ENCODE data around the gene KRTCAP2.

Gene KRTCAP2

GRCh38 chr1:155183775-155184221, 10.7 kb upstream of the KRTCAP2 start:
- Histone ChIP-seq H3K4me3 (ENCODE audit: low read length in 2 of 2) (no peak overlapping the region), H3K9me3 (ENCODE audit: control insufficient read depth in 2 of 2, low read length in 2 of 2) (no peaks in the 10 kb centered on the region), H3K27ac (ENCODE audit: low read depth in 2 of 2, low read length in 2 of 2) (no peak overlapping the region)

DNA sequence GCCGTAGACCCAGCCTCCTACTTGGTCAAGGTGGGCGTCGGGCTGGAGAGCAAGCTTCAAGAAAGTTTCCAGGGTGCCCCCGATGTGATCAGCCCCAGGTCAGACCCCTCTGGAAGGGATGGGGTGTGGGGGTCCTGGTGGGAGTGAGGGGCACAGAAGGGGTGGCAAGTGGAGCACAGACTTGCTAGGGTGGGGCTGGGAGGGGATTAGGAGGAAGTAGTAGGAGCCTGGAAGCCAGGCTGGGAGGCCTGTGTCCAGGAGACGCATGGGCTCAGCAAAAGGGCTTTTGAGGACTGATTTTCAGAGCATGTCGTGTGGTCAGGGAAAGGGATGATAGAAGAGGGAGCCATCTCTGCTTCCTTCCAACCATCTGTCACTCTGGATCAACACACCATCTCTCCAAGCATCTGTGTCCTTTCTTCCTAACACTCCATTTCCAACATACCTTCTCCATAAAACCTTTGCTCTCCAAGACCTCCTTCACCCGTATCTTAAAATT, 9.0 kb upstream of the KRTCAP2 start:
- H3K27ac ChIP-seq (ENCODE audit: low read depth in 2 of 2, low read length in 2 of 2): no peak overlapping the region
- H3K36me3 ChIP-seq (ENCODE audit: control insufficient read depth in 2 of 2, insufficient read depth in 2 of 2, low read length in 2 of 2): peaks cover 0 to 2% of the 10 kb centered on the region in 2 donors
- peaks cover 27 to 35% of the 10 kb centered on the region in 2 donors for H3K4me1 ChIP-seq (ENCODE audit: control insufficient read depth in 2 of 2, insufficient read depth in 2 of 2, low read length in 2 of 2)
- H3K27me3 ChIP-seq (ENCODE audit: control insufficient read depth in 2 of 2, insufficient read depth in 2 of 2, low read length in 2 of 2): no peaks in the 10 kb centered on the region
- H3K4me3 ChIP-seq (ENCODE audit: low read length in 2 of 2): no peak overlapping the region
- H3K9me3 ChIP-seq (ENCODE audit: control insufficient read depth in 2 of 2, low read length in 2 of 2): no peaks in the 10 kb centered on the region
- no peak overlapping the region for H3K9ac ChIP-seq (ENCODE audit: low read depth in 1 of 2, low read length in 2 of 2)

More at GRCh38 chr1:155183775-155184221, 10.7 kb upstream of the KRTCAP2 start:
- Histone ChIP-seq H3K36me3 (ENCODE audit: control insufficient read depth in 2 of 2, insufficient read depth in 2 of 2, low read length in 2 of 2) (peaks cover 0 to 2% of the 10 kb centered on the region in 2 donors), H3K27me3 (ENCODE audit: control insufficient read depth in 2 of 2, insufficient read depth in 2 of 2, low read length in 2 of 2) (no peaks in the 10 kb centered on the region), H3K4me1 (ENCODE audit: control insufficient read depth in 2 of 2, insufficient read depth in 2 of 2, low read length in 2 of 2) (peaks cover 34 to 39% of the 10 kb centered on the region in 2 donors), H3K9ac (ENCODE audit: low read depth in 1 of 2, low read length in 2 of 2) (no peak overlapping the region)

GRCh38 chr1:155181371-155182051, 8.4 kb upstream of the KRTCAP2 start:
- H3K36me3 ChIP-seq (ENCODE audit: control insufficient read depth in 2 of 2, insufficient read depth in 2 of 2, low read length in 2 of 2): peaks cover 0 to 2% of the 10 kb centered on the region in 2 donors
- H3K9me3 ChIP-seq (ENCODE audit: control insufficient read depth in 2 of 2, low read length in 2 of 2): no peaks in the 10 kb centered on the region
- no peak overlapping the region for H3K27ac ChIP-seq (ENCODE audit: low read depth in 2 of 2, low read length in 2 of 2)
- H3K9ac ChIP-seq (ENCODE audit: low read depth in 1 of 2, low read length in 2 of 2): no peak overlapping the region
- peaks cover 27 to 34% of the 10 kb centered on the region in 2 donors for H3K4me1 ChIP-seq (ENCODE audit: control insufficient read depth in 2 of 2, insufficient read depth in 2 of 2, low read length in 2 of 2)
- no peak overlapping the region for H3K4me3 ChIP-seq (ENCODE audit: low read length in 2 of 2)
- H3K27me3 ChIP-seq (ENCODE audit: control insufficient read depth in 2 of 2, insufficient read depth in 2 of 2, low read length in 2 of 2): no peaks in the 10 kb centered on the region

DNA sequence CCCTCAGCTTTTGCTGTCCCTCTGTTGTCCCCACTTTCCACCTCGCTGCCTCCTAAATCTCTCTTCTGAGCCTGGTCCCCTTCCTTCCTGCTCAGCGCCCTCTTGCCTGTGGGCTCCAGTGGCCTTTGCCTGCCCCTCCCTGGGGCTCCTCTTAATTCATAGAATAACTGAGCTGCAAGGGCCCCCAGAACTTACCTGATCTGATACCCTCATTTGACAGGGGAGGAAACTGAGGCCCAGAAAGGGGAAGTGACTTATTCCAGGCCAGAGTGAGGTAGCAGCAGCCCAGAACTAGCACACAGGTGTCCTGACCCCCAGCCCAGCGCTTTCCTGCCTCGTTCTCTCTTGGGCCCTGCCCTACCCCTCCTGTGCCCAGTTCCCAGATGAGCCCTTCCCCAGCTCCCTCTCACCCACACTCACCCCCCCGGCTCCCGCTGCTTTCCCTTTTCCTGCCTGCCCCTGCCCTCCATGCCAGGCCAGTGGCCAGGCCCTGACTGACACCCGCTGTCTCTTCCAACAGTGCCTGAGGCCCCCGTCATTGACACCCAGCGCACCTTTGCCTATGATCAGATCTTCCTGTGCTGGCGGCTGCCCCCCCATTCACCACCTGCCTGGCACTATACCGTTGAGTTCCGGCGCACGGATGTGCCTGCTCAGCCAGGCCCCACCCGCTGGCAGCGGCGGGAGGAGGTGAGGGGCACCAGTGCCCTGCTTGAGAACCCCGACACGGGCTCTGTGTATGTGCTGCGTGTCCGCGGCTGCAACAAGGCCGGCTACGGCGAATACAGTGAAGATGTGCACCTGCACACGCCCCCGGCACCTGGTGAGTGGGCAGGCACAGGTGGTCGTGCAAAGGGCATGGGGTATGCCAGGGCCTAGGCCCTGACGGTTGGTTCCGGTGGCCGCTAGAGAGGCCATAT, 6.3 kb upstream of the KRTCAP2 start:
- Histone ChIP-seq H3K27me3 (ENCODE audit: control insufficient read depth in 2 of 2, insufficient read depth in 2 of 2, low read length in 2 of 2) (no peaks in the 10 kb centered on the region), H3K9me3 (ENCODE audit: control insufficient read depth in 2 of 2, low read length in 2 of 2) (no peaks in the 10 kb centered on the region), H3K9ac (ENCODE audit: low read depth in 1 of 2, low read length in 2 of 2) (no peak overlapping the region), H3K4me3 (ENCODE audit: low read length in 2 of 2) (no peak overlapping the region), H3K27ac (ENCODE audit: low read depth in 2 of 2, low read length in 2 of 2) (no peak overlapping the region), H3K4me1 (ENCODE audit: control insufficient read depth in 2 of 2, insufficient read depth in 2 of 2, low read length in 2 of 2) (peaks cover 13 to 16% of the 10 kb centered on the region in 2 donors), H3K36me3 (ENCODE audit: control insufficient read depth in 2 of 2, insufficient read depth in 2 of 2, low read length in 2 of 2) (no peaks in the 10 kb centered on the region)

DNA sequence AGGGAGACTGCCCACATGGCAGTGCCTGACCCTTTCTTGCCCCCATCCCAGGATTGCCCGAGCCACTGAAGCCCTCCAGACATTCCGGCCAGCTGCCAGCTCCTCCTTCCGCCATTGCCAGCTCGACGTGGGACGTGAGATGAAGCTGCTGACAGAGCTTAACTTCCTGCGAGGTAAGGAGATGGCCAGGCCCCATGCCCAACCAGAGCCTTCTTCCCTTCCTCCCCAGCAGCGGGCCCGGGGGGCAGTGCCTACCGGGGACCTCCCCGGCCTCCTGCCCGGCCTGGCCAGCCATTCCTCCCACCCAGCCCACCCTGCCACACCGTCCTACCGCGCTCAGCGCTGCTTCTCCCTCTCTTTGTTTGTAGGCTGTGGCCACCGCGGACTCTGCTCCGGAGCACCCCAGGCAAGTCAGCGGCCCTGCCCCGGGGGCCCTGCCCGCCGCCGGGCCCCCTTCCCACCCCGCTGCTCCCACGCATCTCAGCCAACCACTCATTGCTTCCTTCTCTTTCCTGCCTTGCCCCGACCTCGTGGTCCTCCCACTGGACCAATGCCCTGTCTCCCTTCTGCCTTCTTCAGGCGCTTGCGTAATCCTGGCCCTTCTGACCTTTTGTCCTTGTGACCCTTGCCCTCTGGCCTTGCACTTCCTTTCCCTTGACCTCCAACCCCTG, 5.5 kb upstream of the KRTCAP2 start:
- H3K27me3 ChIP-seq (ENCODE audit: control insufficient read depth in 2 of 2, insufficient read depth in 2 of 2, low read length in 2 of 2): peaks cover 0 to 3% of the 10 kb centered on the region in 2 donors
- peaks cover 13 to 16% of the 10 kb centered on the region in 2 donors for H3K4me1 ChIP-seq (ENCODE audit: control insufficient read depth in 2 of 2, insufficient read depth in 2 of 2, low read length in 2 of 2)
- H3K4me3 ChIP-seq (ENCODE audit: low read length in 2 of 2): peak overlapping the region in 1 of 2 donors; percentile 7
- no peak overlapping the region for H3K27ac ChIP-seq (ENCODE audit: low read depth in 2 of 2, low read length in 2 of 2)
- H3K9me3 ChIP-seq (ENCODE audit: control insufficient read depth in 2 of 2, low read length in 2 of 2): no peaks in the 10 kb centered on the region
- H3K9ac ChIP-seq (ENCODE audit: low read depth in 1 of 2, low read length in 2 of 2): no peak overlapping the region
- H3K36me3 ChIP-seq (ENCODE audit: control insufficient read depth in 2 of 2, insufficient read depth in 2 of 2, low read length in 2 of 2): no peaks in the 10 kb centered on the region

- peaks cover 0 to 3% of the 10 kb centered on the region in 2 donors for H3K27me3 ChIP-seq (ENCODE audit: control insufficient read depth in 2 of 2, insufficient read depth in 2 of 2, low read length in 2 of 2)
- no peak overlapping the region for H3K9ac ChIP-seq (ENCODE audit: low read depth in 1 of 2, low read length in 2 of 2)
- H3K9me3 ChIP-seq (ENCODE audit: control insufficient read depth in 2 of 2, low read length in 2 of 2): no peaks in the 10 kb centered on the region
- H3K4me1 ChIP-seq (ENCODE audit: control insufficient read depth in 2 of 2, insufficient read depth in 2 of 2, low read length in 2 of 2): peaks cover 13 to 16% of the 10 kb centered on the region in 2 donors
- H3K36me3 ChIP-seq (ENCODE audit: control insufficient read depth in 2 of 2, insufficient read depth in 2 of 2, low read length in 2 of 2): no peaks in the 10 kb centered on the region
- no peak overlapping the region for H3K27ac ChIP-seq (ENCODE audit: low read depth in 2 of 2, low read length in 2 of 2)
- H3K4me3 ChIP-seq (ENCODE audit: low read length in 2 of 2): peak overlapping the region in 1 of 2 donors; percentile 7
These were observed 4.8 kb upstream of the KRTCAP2 start for GRCh38 chr1:155177918-155178281.

DNA sequence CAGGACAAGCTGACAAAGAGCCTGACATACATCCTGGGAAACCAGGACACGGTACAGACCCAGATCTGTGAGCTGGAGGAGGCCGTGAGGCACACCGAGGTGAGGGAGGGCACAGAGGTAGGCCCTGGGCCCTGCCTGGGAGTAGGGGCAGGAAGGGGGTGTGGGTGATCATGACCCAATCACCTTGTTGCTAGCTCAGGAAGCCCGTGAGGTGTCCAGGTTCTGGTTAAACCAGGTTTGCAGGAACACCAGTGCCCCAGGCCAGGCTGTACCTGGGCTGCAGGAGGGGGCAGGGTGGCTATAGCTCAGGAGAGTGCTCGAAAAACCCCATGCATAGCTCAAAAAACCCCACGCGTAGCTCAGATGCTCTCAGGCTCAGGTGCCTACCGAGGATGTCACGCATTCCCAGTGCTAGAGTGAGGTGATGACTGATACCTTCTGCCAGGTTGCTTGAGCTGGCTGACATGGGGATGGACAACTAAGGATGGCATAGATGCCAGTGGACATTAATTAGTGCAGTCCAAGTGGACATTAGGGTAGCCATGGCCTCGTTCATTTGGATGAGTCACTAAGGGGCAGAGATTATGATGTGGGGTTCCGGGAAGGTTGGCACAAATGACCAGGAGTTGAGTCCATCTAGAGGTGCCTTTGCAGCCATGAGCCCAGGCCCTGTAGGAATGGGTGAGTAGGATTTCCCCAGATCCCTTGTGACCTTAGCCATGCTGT, 4.3 kb upstream of the KRTCAP2 start:
- peaks cover 16 to 20% of the 10 kb centered on the region in 2 donors for H3K4me1 ChIP-seq (ENCODE audit: control insufficient read depth in 2 of 2, insufficient read depth in 2 of 2, low read length in 2 of 2)
- peaks cover 0 to 3% of the 10 kb centered on the region in 2 donors for H3K27me3 ChIP-seq (ENCODE audit: control insufficient read depth in 2 of 2, insufficient read depth in 2 of 2, low read length in 2 of 2)
- H3K9me3 ChIP-seq (ENCODE audit: control insufficient read depth in 2 of 2, low read length in 2 of 2): no peaks in the 10 kb centered on the region
- H3K9ac ChIP-seq (ENCODE audit: low read depth in 1 of 2, low read length in 2 of 2): peak overlapping the region in 1 of 2 donors; percentile 32
- H3K4me3 ChIP-seq (ENCODE audit: low read length in 2 of 2): no peak overlapping the region
- H3K27ac ChIP-seq (ENCODE audit: low read depth in 2 of 2, low read length in 2 of 2): no peak overlapping the region
- H3K36me3 ChIP-seq (ENCODE audit: control insufficient read depth in 2 of 2, insufficient read depth in 2 of 2, low read length in 2 of 2): no peaks in the 10 kb centered on the region

- peaks cover 0 to 3% of the 10 kb centered on the region in 2 donors for H3K27me3 ChIP-seq (ENCODE audit: control insufficient read depth in 2 of 2, insufficient read depth in 2 of 2, low read length in 2 of 2)
- H3K27ac ChIP-seq (ENCODE audit: low read depth in 2 of 2, low read length in 2 of 2): no peak overlapping the region
- no peak overlapping the region for H3K4me3 ChIP-seq (ENCODE audit: low read length in 2 of 2)
- H3K36me3 ChIP-seq (ENCODE audit: control insufficient read depth in 2 of 2, insufficient read depth in 2 of 2, low read length in 2 of 2): no peaks in the 10 kb centered on the region
- H3K9ac ChIP-seq (ENCODE audit: low read depth in 1 of 2, low read length in 2 of 2): no peak overlapping the region
- peaks cover 20 to 24% of the 10 kb centered on the region in 2 donors for H3K4me1 ChIP-seq (ENCODE audit: control insufficient read depth in 2 of 2, insufficient read depth in 2 of 2, low read length in 2 of 2)
- no peaks in the 10 kb centered on the region for H3K9me3 ChIP-seq (ENCODE audit: control insufficient read depth in 2 of 2, low read length in 2 of 2)
These were observed 3.5 kb upstream of the KRTCAP2 start for GRCh38 chr1:155176544-155177071.

DNA sequence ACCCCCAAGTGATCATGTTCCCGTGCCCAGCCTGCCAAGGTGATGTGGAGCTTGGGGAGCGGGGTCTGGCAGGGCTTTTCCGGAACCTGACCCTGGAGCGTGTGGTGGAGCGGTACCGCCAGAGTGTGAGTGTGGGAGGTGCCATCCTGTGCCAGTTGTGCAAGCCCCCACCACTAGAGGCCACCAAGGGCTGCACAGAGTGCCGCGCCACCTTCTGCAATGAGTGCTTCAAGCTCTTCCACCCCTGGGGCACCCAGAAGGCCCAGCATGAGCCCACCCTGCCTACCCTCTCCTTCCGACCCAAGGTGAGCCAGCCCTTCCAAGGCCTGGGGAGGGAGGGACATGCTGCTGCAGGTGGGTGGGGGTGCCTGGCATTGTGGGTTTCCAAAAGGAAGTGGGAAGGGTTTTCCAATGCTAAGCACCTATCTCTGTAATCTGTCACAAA, 2.8 kb upstream of the KRTCAP2 start:
- no peak overlapping the region for H3K27ac ChIP-seq (ENCODE audit: low read depth in 2 of 2, low read length in 2 of 2)
- no peaks in the 10 kb centered on the region for H3K9me3 ChIP-seq (ENCODE audit: control insufficient read depth in 2 of 2, low read length in 2 of 2)
- H3K9ac ChIP-seq (ENCODE audit: low read depth in 1 of 2, low read length in 2 of 2): no peak overlapping the region
- peaks cover 18 to 24% of the 10 kb centered on the region in 2 donors for H3K4me1 ChIP-seq (ENCODE audit: control insufficient read depth in 2 of 2, insufficient read depth in 2 of 2, low read length in 2 of 2)
- no peaks in the 10 kb centered on the region for H3K36me3 ChIP-seq (ENCODE audit: control insufficient read depth in 2 of 2, insufficient read depth in 2 of 2, low read length in 2 of 2)
- H3K27me3 ChIP-seq (ENCODE audit: control insufficient read depth in 2 of 2, insufficient read depth in 2 of 2, low read length in 2 of 2): peaks cover 0 to 3% of the 10 kb centered on the region in 2 donors
- H3K4me3 ChIP-seq (ENCODE audit: low read length in 2 of 2): no peak overlapping the region

All from mucosa of rectum (tissue), 2 donors.